ENCODE measurements around the gene ZCCHC7. TPM values are rescaled to one million over a fixed set of nuclear protein-coding genes. Genes with fewer than 3 reads are reported as not detected.
"Not testable (repeated sequence)": the region's sequence is repeated elsewhere in the genome, so short reads cannot be mapped to it uniquely, and the experiment has no call there.

Gene ZCCHC7
- polyA plus RNA-seq, 1 donor from 2014 or later = 10.9 TPM

DNA sequence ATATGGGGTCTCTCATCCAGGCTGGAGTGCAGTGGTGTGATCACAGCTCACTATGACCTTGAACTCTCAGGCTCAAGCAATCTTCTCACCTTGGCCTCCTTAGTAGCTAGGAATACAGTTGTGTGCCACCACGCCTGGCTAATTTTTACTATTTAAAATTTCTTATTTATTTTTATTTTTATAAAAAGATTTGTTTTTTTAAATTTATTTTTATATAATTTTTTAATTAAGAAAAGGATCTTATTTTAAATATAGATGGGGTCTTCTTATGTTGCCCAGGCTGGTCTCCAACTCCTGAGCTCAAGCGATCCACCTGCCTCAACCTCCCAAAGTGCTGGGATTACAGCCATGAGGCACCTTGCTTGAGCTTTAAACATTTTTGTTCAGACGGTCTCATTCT lies 2.4 kb upstream of the ZCCHC7 start:
- Histone ChIP-seq H3K9me2 (ENCODE audit: insufficient read depth, low read length) (no peaks in the 10 kb centered on the region), H3K27ac (ENCODE audit: low read length) (no peak overlapping the region), H3K36me3 (ENCODE audit: insufficient read depth, low read length) (no peaks in the 10 kb centered on the region), H4K20me1 (ENCODE audit: insufficient read depth) (no peaks in the 10 kb centered on the region), H3K79me2 (replicated peaks; ENCODE audit: insufficient read depth, low read length) (peaks cover 10% of the 10 kb centered on the region), H3F3A (ENCODE audit: insufficient read depth, low read length, poor library complexity, severe bottlenecking) (no peaks in the 10 kb centered on the region), H3K27me3 (ENCODE audit: insufficient read depth, low read depth, low read length) (no peaks in the 10 kb centered on the region), H3K9ac (ENCODE audit: low read length) (no peak overlapping the region), H2AFZ (ENCODE audit: low read depth, low read length) (no peak overlapping the region), H3K4me3 (ENCODE audit: low read length) (no peak overlapping the region), H3K9me3 (ENCODE audit: low read length) (no peaks in the 10 kb centered on the region), H3K4me2 (ENCODE audit: low read length) (no peak overlapping the region)
- no peak for TF ChIP-seq REST (IDR thresholded peaks at IDR 0.05; ENCODE audit: borderline replicate concordance)
- TF ChIP-seq TAF1 (IDR thresholded peaks at IDR 0.05; ENCODE audit: low read depth) = no peak
- TF ChIP-seq POLR2AphosphoS5 (IDR thresholded peaks at IDR 0.05) = no peak
- TF ChIP-seq EP300 (conservative IDR thresholded peaks at IDR 0.05; ENCODE audit: poor library complexity, severe bottlenecking) = no peak
- no peak for TF ChIP-seq CTCF (IDR thresholded peaks at IDR 0.05; ENCODE audit: poor library complexity, severe bottlenecking)
- TF ChIP-seq SMC3 (conservative IDR thresholded peaks at IDR 0.05; ENCODE audit: poor library complexity) = no peak
- no peak for TF ChIP-seq EZH2 (IDR thresholded peaks at IDR 0.05; ENCODE audit: borderline replicate concordance, insufficient read depth, low read length, poor library complexity, severe bottlenecking)
- no peak for TF ChIP-seq MXI1 (conservative IDR thresholded peaks at IDR 0.05; ENCODE audit: poor library complexity, severe bottlenecking)
- TF ChIP-seq RAD21 (conservative IDR thresholded peaks at IDR 0.05) = no peak

- H3K27ac ChIP-seq (ENCODE audit: low read length) = no peak overlapping the region
Observed at GRCh38 chr9:37119360-37119759, 1.0 kb upstream of the ZCCHC7 start.

DNA sequence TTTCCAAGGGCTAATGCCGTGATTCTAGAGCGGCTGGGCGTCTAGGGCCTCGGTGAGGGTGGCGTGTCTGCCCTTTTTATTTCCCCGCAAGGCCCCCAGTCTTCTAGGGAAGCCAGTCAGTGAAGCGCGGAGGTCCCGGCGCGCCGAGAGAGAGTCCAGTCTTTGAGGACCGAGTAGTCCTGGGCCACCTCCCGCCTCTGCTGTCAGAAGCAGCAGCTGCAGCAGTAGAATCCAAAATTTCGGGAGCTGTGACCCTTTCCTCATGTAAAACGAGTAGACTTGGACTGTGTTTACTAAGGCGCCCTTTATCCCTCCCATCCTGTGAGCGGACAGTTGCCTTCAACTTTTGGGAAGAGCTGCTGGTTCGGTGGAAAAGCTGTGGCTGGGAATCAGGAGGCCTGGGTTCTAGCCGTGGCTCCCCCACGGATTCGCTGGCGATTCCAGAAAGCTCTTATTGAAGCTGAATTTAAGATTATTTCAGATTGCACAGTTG lies 515 bp downstream of the ZCCHC7 start:
- H3K27me3 ChIP-seq (ENCODE audit: insufficient read depth, low read depth, low read length); H4K20me1 ChIP-seq (ENCODE audit: insufficient read depth); H3F3A ChIP-seq (ENCODE audit: insufficient read depth, low read length, poor library complexity, severe bottlenecking); H3K36me3 ChIP-seq (ENCODE audit: insufficient read depth, low read length); H3K9me3 ChIP-seq (ENCODE audit: low read length); H3K9me2 ChIP-seq (ENCODE audit: insufficient read depth, low read length): not testable (repeated sequence)
- peak overlapping the region; percentile 68 for H3K4me2 ChIP-seq (ENCODE audit: low read length)
- peak overlapping the region; percentile 76 for H3K9ac ChIP-seq (ENCODE audit: low read length)
- H2AFZ ChIP-seq (ENCODE audit: low read depth, low read length) = peak overlapping the region; percentile 49
- H3K79me2 ChIP-seq (replicated peaks; ENCODE audit: insufficient read depth, low read length) = peaks cover 19% of the 10 kb centered on the region
- H3K27ac ChIP-seq (ENCODE audit: low read length) = peak overlapping the region; percentile 88
- peak overlapping the region; percentile 81 for H3K4me3 ChIP-seq (ENCODE audit: low read length)

More at GRCh38 chr9:37119360-37119759, 1.0 kb upstream of the ZCCHC7 start:
- peaks cover 18% of the 10 kb centered on the region for H3K79me2 ChIP-seq (replicated peaks; ENCODE audit: insufficient read depth, low read length)
- H3K9me2 ChIP-seq (ENCODE audit: insufficient read depth, low read length) = no peaks in the 10 kb centered on the region
- H3F3A ChIP-seq (ENCODE audit: insufficient read depth, low read length, poor library complexity, severe bottlenecking) = no peaks in the 10 kb centered on the region
- H3K9me3 ChIP-seq (ENCODE audit: low read length) = no peaks in the 10 kb centered on the region
- H3K9ac ChIP-seq (ENCODE audit: low read length) = no peak overlapping the region
- no peaks in the 10 kb centered on the region for H4K20me1 ChIP-seq (ENCODE audit: insufficient read depth)
- H3K4me3 ChIP-seq (ENCODE audit: low read length) = peak overlapping the region; percentile 81
- TF ChIP-seq RAD21 (conservative IDR thresholded peaks at IDR 0.05) (no peak), POLR2AphosphoS5 (IDR thresholded peaks at IDR 0.05) (no peak)
- no peak overlapping the region for H2AFZ ChIP-seq (ENCODE audit: low read depth, low read length)
- H3K36me3 ChIP-seq (ENCODE audit: insufficient read depth, low read length) = no peaks in the 10 kb centered on the region
- H3K27me3 ChIP-seq (ENCODE audit: insufficient read depth, low read depth, low read length) = no peaks in the 10 kb centered on the region
- H3K4me2 ChIP-seq (ENCODE audit: low read length) = peak overlapping the region; percentile 27

Data from neural cell (in vitro differentiated cells).